Pulmonary artery endothelial cell (primary cell): ENCODE data around the gene CGN. TPM values are rescaled to one million over a fixed set of nuclear protein-coding genes. Genes with fewer than 3 reads are reported as not detected.

Source experiments
- DNase-seq: peaks from one replicate; pipeline ENCODE4 v3.0.0-alpha.2; 2011; ENCODE audit warnings: low read depth, low spot score
- total RNA-seq: library from RNA; depleted of rRNA; stranded (reverse); fragments of >200 nt; gene quantifications from 2 replicates; pipeline ENCODE4 v1.2.3, GENCODE V29; 2014

Gene CGN
- total RNA-seq, 1 donor from 2014 or later = 0.79 TPM

DNA sequence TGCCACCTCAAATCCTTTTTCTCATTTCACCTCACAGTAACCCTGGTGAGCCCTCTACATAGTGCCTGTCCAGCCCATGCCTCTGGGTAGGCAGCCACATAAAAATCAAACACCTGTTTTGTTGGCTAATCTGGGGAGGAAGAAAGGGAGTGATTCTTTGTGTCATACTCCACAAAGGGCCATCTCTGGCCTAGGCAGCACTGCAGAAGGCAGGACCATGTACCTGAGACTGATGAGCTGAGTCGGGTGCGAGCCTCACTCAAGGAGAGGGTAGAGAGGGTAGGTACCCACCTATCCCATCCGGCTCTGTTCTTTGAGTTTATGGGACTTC lies 36.7 kb downstream of the CGN start:
- DNase-seq = no peak

DNA sequence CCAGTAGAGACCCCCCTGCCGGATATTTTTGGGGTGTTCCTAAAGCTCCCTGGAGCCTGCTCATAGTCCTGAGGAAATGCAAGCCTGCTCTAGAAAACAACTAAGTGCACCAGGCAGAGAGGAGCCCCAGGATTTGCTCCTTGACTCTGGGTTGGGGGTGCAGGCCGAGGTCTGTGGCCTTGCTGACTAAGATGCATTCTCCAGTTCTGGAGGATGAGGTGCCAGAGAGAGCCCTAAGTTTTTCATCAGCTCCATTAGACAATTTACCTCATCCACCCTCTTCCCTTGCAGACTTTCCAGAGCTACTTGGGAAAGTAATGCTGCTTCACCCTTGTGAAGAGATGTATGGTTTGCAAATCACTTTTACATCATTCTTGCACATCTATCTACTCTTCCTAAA lies 38.0 kb downstream of the CGN start:
- no peak for DNase-seq

- DNase-seq = no peak
Observed at GRCh38 chr1:151553659-151554058, 42.5 kb downstream of the CGN start.

GRCh38 chr1:151556052-151556451 lies 44.9 kb downstream of the CGN start:
- DNase-seq = no peak

- no peak for DNase-seq
Observed at GRCh38 chr1:151562661-151563060, 51.5 kb downstream of the CGN start.

- no peak for DNase-seq
Observed at GRCh38 chr1:151563376-151563775, 52.2 kb downstream of the CGN start.

DNA sequence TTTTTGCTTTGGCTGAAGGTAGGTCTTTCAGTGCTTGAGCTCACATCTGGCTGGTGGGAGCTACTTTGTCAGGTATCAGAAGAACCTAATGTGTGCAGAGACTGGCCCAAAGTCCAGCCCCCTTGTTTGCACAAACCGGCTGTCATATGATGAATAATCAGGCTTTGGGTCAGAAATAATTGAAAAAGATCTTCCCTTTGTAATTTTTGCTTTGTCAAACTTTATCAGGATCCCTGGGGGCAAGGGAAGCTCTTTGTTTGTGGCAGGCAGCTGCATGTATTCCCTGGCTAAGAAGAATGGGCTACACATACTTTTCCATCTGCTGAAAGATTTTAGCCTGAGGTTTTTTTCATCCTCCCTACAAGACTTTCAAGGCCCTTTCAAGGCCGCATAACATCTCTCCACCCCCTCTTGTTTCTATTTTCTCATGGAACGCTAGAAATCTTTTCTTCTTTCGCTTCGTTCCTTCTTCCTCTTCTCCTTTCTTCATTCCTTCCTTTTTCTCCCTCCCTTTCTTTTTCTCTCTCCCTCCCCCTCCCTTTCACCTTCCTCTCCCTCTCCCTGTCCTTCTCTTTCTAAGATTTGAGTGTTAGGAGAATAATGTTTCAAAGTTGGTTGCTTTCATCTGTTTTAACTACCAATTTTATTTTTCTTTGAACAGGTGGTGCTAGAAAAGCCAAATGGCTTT lies 54.5 kb downstream of the CGN start:
- DNase-seq = no peak

DNA sequence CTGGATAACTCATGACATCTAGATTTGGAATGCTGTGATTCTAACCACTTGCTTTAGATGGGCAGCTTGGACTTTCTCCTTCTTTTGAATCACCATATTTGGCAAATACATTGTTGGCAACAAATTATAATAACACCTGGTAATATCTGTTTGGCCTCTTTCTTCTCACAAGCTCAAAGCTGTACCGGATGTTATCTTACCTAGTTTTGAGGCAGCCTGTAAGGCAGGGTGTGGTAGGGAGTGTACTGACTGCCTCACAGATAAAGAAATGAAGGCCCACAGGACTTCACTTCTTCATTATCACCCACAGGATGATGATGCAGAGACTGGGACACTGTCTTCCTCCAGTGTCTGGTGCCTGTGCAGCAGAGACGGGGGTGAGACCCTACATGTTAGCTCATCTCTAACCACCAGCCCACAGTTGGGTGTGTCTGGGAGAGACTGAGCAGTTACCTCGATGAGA lies 57.5 kb downstream of the CGN start:
- DNase-seq = no peak

- no peak for DNase-seq
Observed at GRCh38 chr1:151570819-151571218, 59.6 kb downstream of the CGN start.

GRCh38 chr1:151574575-151575529 lies 63.7 kb downstream of the CGN start:
- no peak for DNase-seq

- no peak for DNase-seq
Observed at GRCh38 chr1:151577173-151577572, 66.0 kb downstream of the CGN start.

GRCh38 chr1:151578941-151579340 lies 67.8 kb downstream of the CGN start:
- no peak for DNase-seq

GRCh38 chr1:151579436-151580225 lies 68.4 kb downstream of the CGN start:
- DNase-seq = no peak

DNA sequence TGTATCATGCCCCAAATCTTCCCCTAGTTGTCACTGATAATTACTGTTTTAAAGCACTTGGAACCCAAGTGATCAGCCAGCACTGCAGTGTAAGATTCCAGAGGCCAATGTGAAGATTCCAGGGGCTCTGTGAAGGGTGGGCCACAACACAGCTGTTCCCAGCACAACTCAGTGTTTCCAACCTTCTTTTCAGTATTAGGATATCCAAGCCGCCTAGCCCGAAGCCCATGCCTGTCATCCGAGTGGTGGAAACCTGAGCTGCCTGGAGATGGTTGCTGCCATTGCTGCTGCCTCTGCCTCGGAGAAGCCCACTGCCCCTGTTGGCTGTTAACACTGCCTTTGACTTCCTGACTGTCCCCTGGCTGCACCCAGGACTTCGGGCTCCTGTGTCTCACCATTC lies 70.3 kb downstream of the CGN start:
- no peak for DNase-seq

- DNase-seq = no peak
Observed at GRCh38 chr1:151581921-151582320, 70.7 kb downstream of the CGN start.

DNA sequence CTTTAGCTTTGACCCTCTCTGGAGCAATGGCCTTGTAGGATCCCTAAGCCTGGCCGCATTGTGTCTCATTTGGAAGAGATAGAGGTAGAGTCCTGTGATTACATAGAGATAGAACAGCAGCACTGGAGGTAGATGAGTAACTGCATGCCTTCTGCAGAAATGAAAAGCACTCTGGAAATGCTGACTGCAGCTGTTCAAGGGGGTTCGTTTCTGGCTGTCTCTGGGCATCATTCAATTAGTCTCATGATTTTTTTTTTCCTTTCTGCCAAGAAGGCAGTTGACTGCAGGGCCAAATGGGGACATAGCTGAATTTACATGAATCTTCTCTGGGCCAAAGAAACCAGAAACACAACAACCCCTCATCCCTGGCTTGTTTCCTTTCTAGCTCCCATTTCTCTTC lies 72.6 kb downstream of the CGN start:
- no peak for DNase-seq

DNA sequence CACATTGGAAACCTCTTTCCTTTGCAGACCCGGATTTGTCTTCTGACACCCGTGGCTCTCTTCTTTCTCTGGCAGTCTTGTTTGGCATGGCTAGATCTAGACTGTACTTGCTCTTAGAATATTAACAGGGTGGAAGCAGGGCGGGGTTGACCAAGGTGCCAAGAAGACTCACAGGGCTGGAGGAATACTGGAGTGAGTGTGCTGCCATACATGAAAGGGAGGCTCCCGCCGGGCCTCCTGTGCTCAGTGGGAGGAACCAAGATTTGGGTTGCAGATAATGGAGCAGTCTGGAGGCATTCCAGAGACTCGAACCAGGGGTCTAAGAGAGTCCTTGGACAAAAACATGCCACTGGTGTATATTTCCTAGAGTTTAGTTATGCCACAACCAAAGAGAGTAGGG lies 73.1 kb downstream of the CGN start:
- DNase-seq = no peak

DNA sequence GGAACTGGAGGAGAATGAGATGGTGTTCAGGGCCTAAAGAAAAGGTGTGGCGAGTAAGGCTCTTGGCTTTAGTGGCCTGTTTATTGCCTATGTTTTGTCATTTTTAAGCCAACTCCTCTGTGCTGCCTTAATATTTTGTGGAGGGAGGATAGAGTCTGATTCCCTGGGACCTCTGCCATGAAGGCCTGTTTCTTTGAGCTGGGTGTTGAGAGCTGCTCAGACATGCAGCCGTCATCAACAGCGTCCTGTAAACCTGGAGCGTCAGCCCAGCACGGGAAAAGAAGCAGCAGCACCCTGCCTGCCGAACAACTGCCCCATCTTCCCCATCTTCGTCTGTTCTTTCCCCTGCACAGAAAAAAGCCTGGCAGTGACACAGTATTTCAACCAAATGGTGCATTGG lies 73.6 kb downstream of the CGN start:
- DNase-seq = no peak

- DNase-seq = no peak
Observed at GRCh38 chr1:151585622-151586021, 74.4 kb downstream of the CGN start.
